ENCODE data around the gene UQCRHL.

Gene UQCRHL

DNA sequence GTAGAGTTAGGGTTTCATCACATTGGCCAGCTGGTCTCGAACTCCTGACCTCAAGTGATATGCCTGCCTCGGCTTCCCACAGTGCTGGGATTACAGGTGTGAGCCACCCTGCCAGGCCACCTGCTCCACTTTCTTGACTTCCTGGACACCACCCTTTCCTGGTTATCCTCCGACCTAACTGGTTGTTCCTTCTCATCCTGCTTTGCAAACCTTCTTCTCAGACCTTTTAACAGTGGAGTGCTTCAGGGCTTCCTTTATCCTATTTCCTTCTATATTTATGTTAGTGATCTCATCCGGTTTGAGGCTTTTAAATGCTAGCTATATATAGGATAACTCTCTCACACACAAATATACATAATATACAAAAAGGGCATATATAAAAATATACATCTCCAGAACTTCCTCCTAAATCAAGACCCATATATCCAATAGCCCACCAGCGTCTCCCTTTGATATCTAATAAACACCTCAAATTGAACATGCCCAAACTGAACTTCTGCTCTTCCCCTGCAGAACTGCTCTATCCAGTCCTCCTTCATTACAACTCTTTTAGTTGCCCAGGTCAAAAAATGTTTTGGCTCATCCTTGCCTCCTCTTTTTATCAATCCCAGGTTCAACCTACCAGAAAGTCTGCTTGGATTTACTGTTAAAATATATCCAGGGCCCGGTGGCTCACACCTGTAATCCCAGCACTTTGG lies 19.5 kb upstream of the UQCRHL start:
- H3K27ac ChIP-seq (ENCODE audit: low read depth, low read length) = no peak overlapping the region
- no peaks in the 10 kb centered on the region for H3K9me3 ChIP-seq (ENCODE audit: control insufficient read depth, insufficient read depth, low read length)
- peaks cover 57% of the 10 kb centered on the region for H3K4me1 ChIP-seq (ENCODE audit: control insufficient read depth, low read length)
- peak overlapping the region; percentile 57 for H3K4me2 ChIP-seq (ENCODE audit: low read length)
- no peaks in the 10 kb centered on the region for H3K9me2 ChIP-seq (replicated peaks; ENCODE audit: control insufficient read depth, low read length)
- peaks cover 3% of the 10 kb centered on the region; the same call in 1 of the 2 replicates for H3K36me3 ChIP-seq (ENCODE audit: control insufficient read depth, low read length)
- no peak for TF ChIP-seq EZH2phosphoT487 (IDR thresholded peaks at IDR 0.05; ENCODE audit: borderline replicate concordance, low read length)
- TF ChIP-seq, protein P1, sequence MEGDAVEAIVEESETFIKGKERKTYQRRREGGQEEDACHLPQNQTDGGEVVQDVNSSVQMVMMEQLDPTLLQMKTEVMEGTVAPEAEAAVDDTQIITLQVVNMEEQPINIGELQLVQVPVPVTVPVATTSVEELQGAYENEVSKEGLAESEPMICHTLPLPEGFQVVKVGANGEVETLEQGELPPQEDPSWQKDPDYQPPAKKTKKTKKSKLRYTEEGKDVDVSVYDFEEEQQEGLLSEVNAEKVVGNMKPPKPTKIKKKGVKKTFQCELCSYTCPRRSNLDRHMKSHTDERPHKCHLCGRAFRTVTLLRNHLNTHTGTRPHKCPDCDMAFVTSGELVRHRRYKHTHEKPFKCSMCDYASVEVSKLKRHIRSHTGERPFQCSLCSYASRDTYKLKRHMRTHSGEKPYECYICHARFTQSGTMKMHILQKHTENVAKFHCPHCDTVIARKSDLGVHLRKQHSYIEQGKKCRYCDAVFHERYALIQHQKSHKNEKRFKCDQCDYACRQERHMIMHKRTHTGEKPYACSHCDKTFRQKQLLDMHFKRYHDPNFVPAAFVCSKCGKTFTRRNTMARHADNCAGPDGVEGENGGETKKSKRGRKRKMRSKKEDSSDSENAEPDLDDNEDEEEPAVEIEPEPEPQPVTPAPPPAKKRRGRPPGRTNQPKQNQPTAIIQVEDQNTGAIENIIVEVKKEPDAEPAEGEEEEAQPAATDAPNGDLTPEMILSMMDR (IDR thresholded peaks at IDR 0.05; ENCODE audit: low read depth, low read length, poor library complexity, severe bottlenecking) = no peak
- H3K4me3 ChIP-seq (ENCODE audit: low read length) = no peak overlapping the region
- no peaks in the 10 kb centered on the region for H4K20me1 ChIP-seq (ENCODE audit: control insufficient read depth, insufficient read depth, low read depth, low read length)
- peaks cover 8% of the 10 kb centered on the region for H3K79me2 ChIP-seq (ENCODE audit: control insufficient read depth, low read length)
- H3F3A ChIP-seq (ENCODE audit: control insufficient read depth, insufficient read depth) = peaks cover 16% of the 10 kb centered on the region
- H3K27me3 ChIP-seq (ENCODE audit: control insufficient read depth, low read length) = no peaks in the 10 kb centered on the region

DNA sequence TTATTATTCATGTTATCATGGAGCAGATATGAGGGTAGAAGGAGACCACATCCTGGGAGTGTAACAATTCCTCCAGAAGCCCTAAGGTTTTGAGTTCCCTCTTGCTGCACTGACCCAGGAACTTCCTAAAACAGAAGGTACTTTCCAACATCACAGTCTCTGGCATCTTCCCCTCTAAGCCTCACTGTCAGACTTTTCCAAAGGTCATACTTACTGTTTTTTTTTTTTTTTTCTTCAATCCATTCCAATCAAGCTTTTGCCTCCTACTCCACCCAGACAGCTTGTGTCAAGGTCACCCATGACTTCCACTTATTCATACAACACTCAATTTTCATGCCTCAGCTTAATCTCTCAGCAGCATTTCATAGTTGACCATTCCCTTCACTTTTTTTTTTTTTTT lies 18.4 kb upstream of the UQCRHL start:
- H3K9me3 ChIP-seq (ENCODE audit: control insufficient read depth, insufficient read depth, low read length) = no peaks in the 10 kb centered on the region
- TF ChIP-seq, protein P1 (IDR thresholded peaks at IDR 0.05; ENCODE audit: low read depth, low read length, poor library complexity, severe bottlenecking) = no peak
- no peak for TF ChIP-seq EZH2phosphoT487 (IDR thresholded peaks at IDR 0.05; ENCODE audit: borderline replicate concordance, low read length)
- H4K20me1 ChIP-seq (ENCODE audit: control insufficient read depth, insufficient read depth, low read depth, low read length) = no peaks in the 10 kb centered on the region
- H3K4me1 ChIP-seq (ENCODE audit: control insufficient read depth, low read length) = peaks cover 46% of the 10 kb centered on the region
- H3K4me2 ChIP-seq (ENCODE audit: low read length) = no peak overlapping the region
- H3K36me3 ChIP-seq (ENCODE audit: control insufficient read depth, low read length) = no peaks in the 10 kb centered on the region
- H3K4me3 ChIP-seq (ENCODE audit: low read length) = no peak overlapping the region
- H3K27ac ChIP-seq (ENCODE audit: low read depth, low read length) = no peak overlapping the region
- peaks cover under 1% of the 10 kb centered on the region; the same call in 1 of the 2 replicates for H3K79me2 ChIP-seq (ENCODE audit: control insufficient read depth, low read length)
- H3K27me3 ChIP-seq (ENCODE audit: control insufficient read depth, low read length) = no peaks in the 10 kb centered on the region
- peaks cover 12% of the 10 kb centered on the region for H3F3A ChIP-seq (ENCODE audit: control insufficient read depth, insufficient read depth)
- no peaks in the 10 kb centered on the region for H3K9me2 ChIP-seq (replicated peaks; ENCODE audit: control insufficient read depth, low read length)

DNA sequence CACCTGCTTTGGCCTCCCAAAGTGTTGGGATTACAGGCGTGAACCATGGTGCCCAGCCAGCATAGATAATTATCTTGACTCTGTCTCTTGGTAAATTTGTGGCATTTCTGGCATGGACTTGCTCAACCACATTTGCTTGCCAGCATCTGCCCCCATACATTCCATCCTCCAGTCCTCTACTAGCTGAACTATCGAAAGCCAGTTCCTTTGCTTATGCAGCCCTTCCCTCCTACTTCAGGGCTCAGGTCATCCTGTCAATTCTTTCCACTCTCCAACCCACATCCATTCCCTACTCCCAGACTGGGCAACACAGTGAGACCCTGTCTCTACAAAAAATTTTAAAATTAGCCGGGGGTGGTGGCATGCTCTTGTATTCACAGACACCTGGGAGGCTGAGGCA lies 13.0 kb upstream of the UQCRHL start:
- Histone ChIP-seq H3K9me3 (ENCODE audit: control insufficient read depth, insufficient read depth, low read length) (no peaks in the 10 kb centered on the region), H3K4me3 (ENCODE audit: low read length) (no peak overlapping the region), H3K4me1 (ENCODE audit: control insufficient read depth, low read length) (peaks cover 29% of the 10 kb centered on the region), H3F3A (ENCODE audit: control insufficient read depth, insufficient read depth) (no peaks in the 10 kb centered on the region), H3K27ac (ENCODE audit: low read depth, low read length) (no peak overlapping the region), H3K36me3 (ENCODE audit: control insufficient read depth, low read length) (no peaks in the 10 kb centered on the region), H3K4me2 (ENCODE audit: low read length) (no peak overlapping the region), H3K27me3 (ENCODE audit: control insufficient read depth, low read length) (no peaks in the 10 kb centered on the region), H4K20me1 (ENCODE audit: control insufficient read depth, insufficient read depth, low read depth, low read length) (no peaks in the 10 kb centered on the region), H3K79me2 (ENCODE audit: control insufficient read depth, low read length) (no peaks in the 10 kb centered on the region), H3K9me2 (replicated peaks; ENCODE audit: control insufficient read depth, low read length) (no peaks in the 10 kb centered on the region)
- no peak for TF ChIP-seq EZH2phosphoT487 (IDR thresholded peaks at IDR 0.05; ENCODE audit: borderline replicate concordance, low read length)
- TF ChIP-seq, protein P1 (IDR thresholded peaks at IDR 0.05; ENCODE audit: low read depth, low read length, poor library complexity, severe bottlenecking) = no peak
